OCI-LY1 (cell line): Measurements from ENCODE around the gene COL26A1.

Experiments used
- CTCF ChIP-seq: fragments of 200-600 bp; sonication (generic), shearing (Covaris generic); IDR thresholded peaks from 2 replicates; pipeline ENCODE4 v1.5.1; 2017; ENCODE audit warnings: mild to moderate bottlenecking, antibody characterized with exemption, low read length, moderate library complexity, mixed read lengths
- EZH2 ChIP-seq: fragments of 200-600 bp; sonication (generic), shearing (Covaris generic); IDR thresholded peaks from 2 replicates; pipeline ENCODE4 v1.8.0; 2017; ENCODE audit warnings: borderline replicate concordance, mixed run types, mild to moderate bottlenecking, antibody characterized with exemption, low read length, moderate library complexity, mixed read lengths

GRCh38 chr7:101531726-101532357, 169.2 kb downstream of the COL26A1 start:
- TF ChIP-seq EZH2 = no peak
- TF ChIP-seq CTCF = no peak
